Sigmoid colon (tissue), 7 donors: ENCODE data around the gene HNRNPA0. TPM values are rescaled to one million over a fixed set of nuclear protein-coding genes. Genes with fewer than 3 reads are reported as not detected.
A peak's percentile ranks its signal among the peaks of the same experiment; 100 is the strongest.

Experiments used
- DNase-seq: peaks from one replicate; pipeline ENCODE4 v3.0.0-alpha.2; 2019
- H3K27ac ChIP-seq, 4 donors: fragments of 200-600 bp; sonication (generic); one replicate each; pipeline ENCODE4 v1.5.1; 2016 to 2019; ENCODE audit warnings: mild to moderate bottlenecking in 1 of 4
- H3K27me3 ChIP-seq, 3 donors: fragments of 200-600 bp; sonication (generic); one replicate each; pipeline ENCODE4 v1.5.1; 2019; ENCODE audit warnings: mild to moderate bottlenecking in 1 of 3
- H3K36me3 ChIP-seq, 4 donors: fragments of 200-600 bp; sonication (generic); one replicate each; pipeline ENCODE4 v1.5.1; 2016 to 2019
- H3K4me1 ChIP-seq, 4 donors: fragments of 200-600 bp; sonication (generic); one replicate each; pipeline ENCODE4 v1.5.1; 2017 to 2019
- H3K4me3 ChIP-seq, 4 donors: fragments of 200-600 bp; sonication (generic); one replicate each; pipeline ENCODE4 v1.5.1; 2017 to 2019; ENCODE audit warnings: mild to moderate bottlenecking in 2 of 4, moderate library complexity in 1 of 4
- H3K9me3 ChIP-seq, 4 donors: fragments of 200-600 bp in 3 of 4; sonication (generic) in 3 of 4; one replicate each; pipeline versions ENCODE4 v1.5.1 to v1.6.1; 2013 to 2019
- CTCF ChIP-seq, 4 experiments: fragments of 450-650 bp in 3 of 4; fragments of 200-600 bp in 1 of 4; IDR thresholded peaks; one replicate each; pipeline ENCODE4 v1.5.1; 2016 to 2019; ENCODE audit warnings: antibody characterized with exemption in 4 of 4, mild to moderate bottlenecking in 3 of 4, moderate library complexity in 2 of 4
- EP300 ChIP-seq, 4 donors: sonication (generic); formaldehyde crosslinking; IDR thresholded peaks; one replicate each; pipeline ENCODE4 v1.6.1; 2017; ENCODE audit warnings: antibody characterized with exemption in 4 of 4
- POLR2A ChIP-seq, 2 donors: fragments of 450-650 bp; IDR thresholded peaks; one replicate each; pipeline ENCODE4 v1.6.1; 2016; ENCODE audit warnings: antibody characterized with exemption in 2 of 2, mild to moderate bottlenecking in 2 of 2, moderate library complexity in 2 of 2
- POLR2AphosphoS5 ChIP-seq, 4 donors: sonication (generic); formaldehyde crosslinking; IDR thresholded peaks; one replicate each; pipeline ENCODE4 v1.6.1; 2017; ENCODE audit warnings: antibody characterized with exemption in 4 of 4
- WGBS, 2 donors: extraction: QIAGEN DNeasy Blood & Tissue Kit; methylation state at CpG; one replicate each; pipeline ENCODE4 v1.1.7; 2013; 5-methylcytosine and 5-hydroxymethylcytosine counted together
- intact Hi-C: fragments of 100-400 bp; cut with DNase I; formaldehyde crosslinking; loops from one replicate; pipeline ENCODE4 v1.15.1; 2023
- polyA plus RNA-seq, 3 donors: library from polyadenylated mRNA; stranded (reverse); fragments of 200-250 nt; gene quantifications; one replicate each; pipeline ENCODE4 v1.2.3, GENCODE V29; 2013
- total RNA-seq, 4 donors: library from RNA; depleted of rRNA; stranded (reverse); fragments of >200 nt; gene quantifications; one replicate each; pipeline ENCODE4 v1.1.0, GENCODE V29; 2016
- donor health status: healthy with polysubstance abuse.
- donor health status: Bipolar disorder and iron deficiency.
- donor health status: healthy.

The HNRNPA0 gene
- total and polyA plus RNA-seq, 7 donors = 10.0 to 34.0 (median 12.2) TPM

GRCh38 chr5:137739737-137740136, 14.4 kb downstream of the HNRNPA0 start:
- H3K4me1 ChIP-seq = peaks cover 0 to 14% (median 10%) of the 10 kb centered on the region in 4 donors
- H3K36me3 ChIP-seq = no peaks in the 10 kb centered on the region
- 79 to 88% methylated on average over 4 of the region's 4 CpGs for WGBS, 2 donors
- TF ChIP-seq POLR2AphosphoS5 (IDR thresholded peaks at IDR 0.05) (no peak), CTCF (IDR thresholded peaks at IDR 0.05) (no peak), EP300 (IDR thresholded peaks at IDR 0.05) (no peak), POLR2A (IDR thresholded peaks at IDR 0.05) (no peak)
- no peaks in the 10 kb centered on the region for H3K9me3 ChIP-seq
- no peaks in the 10 kb centered on the region for H3K27me3 ChIP-seq
- H3K4me3 ChIP-seq = no peak overlapping the region
- DNase-seq = no peak
- no peak overlapping the region for H3K27ac ChIP-seq
- intact Hi-C loops = no loop called here

- H3K9me3 ChIP-seq = no peaks in the 10 kb centered on the region
- DNase-seq = no peak
- no peak overlapping the region for H3K27ac ChIP-seq
- intact Hi-C loops = no loop called here
- peaks cover 0 to 19% (median 12%) of the 10 kb centered on the region in 4 donors for H3K4me1 ChIP-seq
- H3K27me3 ChIP-seq = no peaks in the 10 kb centered on the region
- no peak overlapping the region for H3K4me3 ChIP-seq
- TF ChIP-seq POLR2AphosphoS5 (IDR thresholded peaks at IDR 0.05) (no peak), POLR2A (IDR thresholded peaks at IDR 0.05) (no peak), EP300 (IDR thresholded peaks at IDR 0.05) (no peak), CTCF (IDR thresholded peaks at IDR 0.05) (no peak)
- H3K36me3 ChIP-seq = no peaks in the 10 kb centered on the region
- WGBS, 2 donors = 84 to 87% methylated on average over 3 of the region's 3 CpGs
Observed at GRCh38 chr5:137738947-137739346, 15.2 kb downstream of the HNRNPA0 start.

- peak in 1 of 4 donors; percentile 10 for TF ChIP-seq POLR2AphosphoS5 (IDR thresholded peaks at IDR 0.05)
- no peak for TF ChIP-seq POLR2A (IDR thresholded peaks at IDR 0.05)
- no peaks in the 10 kb centered on the region for H3K36me3 ChIP-seq
- H3K27ac ChIP-seq = no peak overlapping the region
- H3K27me3 ChIP-seq = no peaks in the 10 kb centered on the region
- no peak overlapping the region for H3K4me3 ChIP-seq
- peaks cover 0 to 19% (median 12%) of the 10 kb centered on the region in 4 donors for H3K4me1 ChIP-seq
- H3K9me3 ChIP-seq = no peaks in the 10 kb centered on the region
- DNase-seq = no peak
- 26 to 29% methylated on average over 5 of the region's 5 CpGs for WGBS, 2 donors
- intact Hi-C loops = no loop called here
Observed at GRCh38 chr5:137737349-137738131, 16.6 kb downstream of the HNRNPA0 start.

- peak overlapping the region in 1 of 4 donors; percentile 39 for H3K4me3 ChIP-seq
Observed at GRCh38 chr5:137736496-137736895, 17.7 kb downstream of the HNRNPA0 start.

More at GRCh38 chr5:137736496-137736895, 17.7 kb downstream of the HNRNPA0 start:
- Histone ChIP-seq H3K36me3 (no peaks in the 10 kb centered on the region), H3K4me1 (peaks cover 0 to 19% (median 12%) of the 10 kb centered on the region in 4 donors), H3K27ac (peak overlapping the region in 3 of 4 donors; percentile 15 to 48 (median 40)), H3K9me3 (no peaks in the 10 kb centered on the region), H3K27me3 (no peaks in the 10 kb centered on the region)
- no peak for TF ChIP-seq CTCF (IDR thresholded peaks at IDR 0.05)
- no peak for TF ChIP-seq POLR2AphosphoS5 (IDR thresholded peaks at IDR 0.05)
- 72 to 76% methylated on average over 1 of the region's 1 CpG for WGBS, 2 donors
- intact Hi-C loops = no loop called here
- DNase-seq = no peak
